Gastroesophageal sphincter (tissue), 3 donors: ENCODE measurements around the gene VIPR2.

Experiments
- EP300 ChIP-seq: sonication (generic); formaldehyde crosslinking; IDR thresholded peaks from one replicate; pipeline ENCODE4 v1.6.1; 2017; ENCODE audit warnings: antibody characterized with exemption, mild to moderate bottlenecking
- POLR2A ChIP-seq, 2 donors: fragments of 450-650 bp; IDR thresholded peaks; one replicate each; pipeline ENCODE4 v1.6.1; 2017; ENCODE audit warnings: antibody characterized with exemption in 2 of 2, mild to moderate bottlenecking in 2 of 2, moderate library complexity in 1 of 2
- TF ChIP-seq, protein P1 (sequence below), 4 experiments: fragments of 200-600 bp in 2 of 4; fragments of 450-650 bp in 2 of 4; sonication (generic) in 1 of 4; IDR thresholded peaks; one replicate each; pipeline ENCODE4 v1.5.1; 2017 to 2019; ENCODE audit warnings: antibody characterized with exemption in 4 of 4, mild to moderate bottlenecking in 2 of 4, moderate library complexity in 2 of 4

DNA sequence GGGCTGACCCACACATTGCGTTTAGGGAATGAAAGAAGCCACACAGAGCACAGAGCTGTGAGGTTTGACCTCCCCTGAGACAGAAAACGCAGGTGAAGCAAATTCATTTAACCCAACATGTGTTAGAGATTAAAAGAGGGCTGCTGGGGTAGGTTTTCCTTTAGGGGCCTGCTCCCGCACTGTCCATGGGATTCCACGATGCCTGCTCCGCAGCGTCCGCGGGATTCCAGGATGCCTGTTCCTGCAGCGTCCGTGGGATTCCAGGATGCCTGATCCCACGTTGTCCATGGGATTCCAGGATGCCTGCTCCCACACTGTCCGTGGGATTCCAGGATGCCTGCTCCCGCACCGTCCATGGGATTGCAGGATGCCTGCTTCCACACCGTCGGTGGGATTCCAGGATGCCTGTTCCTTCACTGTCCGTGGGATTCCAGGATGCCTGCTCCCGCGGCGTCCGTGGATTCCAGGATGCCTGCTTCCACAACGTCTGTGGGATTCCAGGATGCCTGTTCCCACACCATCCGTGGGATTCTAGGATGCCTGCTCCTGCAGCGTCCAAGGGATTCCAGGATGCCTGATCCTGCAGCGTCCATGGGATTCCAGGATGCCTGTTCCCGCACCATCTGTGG is 78.7 kb downstream of the VIPR2 start:
- TF ChIP-seq, protein P1, sequence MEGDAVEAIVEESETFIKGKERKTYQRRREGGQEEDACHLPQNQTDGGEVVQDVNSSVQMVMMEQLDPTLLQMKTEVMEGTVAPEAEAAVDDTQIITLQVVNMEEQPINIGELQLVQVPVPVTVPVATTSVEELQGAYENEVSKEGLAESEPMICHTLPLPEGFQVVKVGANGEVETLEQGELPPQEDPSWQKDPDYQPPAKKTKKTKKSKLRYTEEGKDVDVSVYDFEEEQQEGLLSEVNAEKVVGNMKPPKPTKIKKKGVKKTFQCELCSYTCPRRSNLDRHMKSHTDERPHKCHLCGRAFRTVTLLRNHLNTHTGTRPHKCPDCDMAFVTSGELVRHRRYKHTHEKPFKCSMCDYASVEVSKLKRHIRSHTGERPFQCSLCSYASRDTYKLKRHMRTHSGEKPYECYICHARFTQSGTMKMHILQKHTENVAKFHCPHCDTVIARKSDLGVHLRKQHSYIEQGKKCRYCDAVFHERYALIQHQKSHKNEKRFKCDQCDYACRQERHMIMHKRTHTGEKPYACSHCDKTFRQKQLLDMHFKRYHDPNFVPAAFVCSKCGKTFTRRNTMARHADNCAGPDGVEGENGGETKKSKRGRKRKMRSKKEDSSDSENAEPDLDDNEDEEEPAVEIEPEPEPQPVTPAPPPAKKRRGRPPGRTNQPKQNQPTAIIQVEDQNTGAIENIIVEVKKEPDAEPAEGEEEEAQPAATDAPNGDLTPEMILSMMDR (IDR thresholded peaks at IDR 0.05): no peak
- TF ChIP-seq POLR2A (IDR thresholded peaks at IDR 0.05) (no peak), EP300 (no peak)
